Omental fat pad (tissue), 4 donors: ENCODE data around the gene LGI4. TPM values are rescaled to one million over a fixed set of nuclear protein-coding genes. Genes with fewer than 3 reads are reported as not detected.

Experiments
- ATAC-seq: fragments of 150-250 bp; one replicate; pipeline ENCODE4 v1.9.1; 2016; ENCODE audit warnings: mild to moderate bottlenecking, moderate library complexity; ENCODE audit not compliant: low FRiP score
- DNase-seq: peaks from one replicate; pipeline ENCODE4 v3.0.0-alpha.2; 2019; ENCODE audit warnings: low spot score
- CTCF ChIP-seq, 3 donors: fragments of 450-650 bp; IDR thresholded peaks; one replicate each; pipeline ENCODE4 v1.5.1; 2016 to 2017; ENCODE audit warnings: antibody characterized with exemption in 3 of 3, mild to moderate bottlenecking in 3 of 3, moderate library complexity in 2 of 3
- total RNA-seq, 4 donors: library from RNA; depleted of rRNA; stranded (reverse); fragments of >200 nt; gene quantifications; one replicate each; pipeline ENCODE4 v1.1.0, GENCODE V29; 2016

LGI4 gene
- total RNA-seq, 4 donors from 2014 or later, result 6.2 to 31.1 (median 8.3) TPM

GRCh38 chr19:35117116-35117515, 17.7 kb downstream of the LGI4 start:
- TF ChIP-seq CTCF (IDR thresholded peaks at IDR 0.05), result no peak
- DNase-seq (no peak), ATAC-seq (no peak)

GRCh38 chr19:35116072-35116801, 18.6 kb downstream of the LGI4 start:
- ATAC-seq (no peak), DNase-seq (no peak)
- TF ChIP-seq CTCF (IDR thresholded peaks at IDR 0.05), result no peak

- TF ChIP-seq CTCF (IDR thresholded peaks at IDR 0.05), result no peak
- DNase-seq, result no peak
- no peak for ATAC-seq
Measured at GRCh38 chr19:35115177-35115951, 19.5 kb downstream of the LGI4 start, which contains the start of gene FXYD3. FXYD3 (plus strand) TSS chr19:35115823; CDS start chr19:35119377, 3,554 bp downstream.

- DNase-seq (peak; percentile 83), ATAC-seq (peak; percentile 81)
- peak in 1 of 3 donors; percentile 84 for TF ChIP-seq CTCF (IDR thresholded peaks at IDR 0.05)
Measured at GRCh38 chr19:35114353-35115176, 20.3 kb downstream of the LGI4 start.

GRCh38 chr19:35112995-35113688, 21.7 kb downstream of the LGI4 start:
- no peak for DNase-seq
- no peak for ATAC-seq
- no peak for TF ChIP-seq CTCF (IDR thresholded peaks at IDR 0.05)

GRCh38 chr19:35110974-35111373, 23.9 kb downstream of the LGI4 start:
- no peak for ATAC-seq
- no peak for TF ChIP-seq CTCF (IDR thresholded peaks at IDR 0.05)
- DNase-seq, result no peak
